HG03469 (cell line): Measurements from ENCODE around the gene BEAN1.

Experiments used
- ATAC-seq: cut with Tn5 transposase; IDR thresholded peaks from one replicate; pipeline ENCODE4 v1.9.1; 2021; ENCODE audit warnings: mild to moderate bottlenecking, moderate library complexity, moderate number of reproducible peaks; ENCODE audit not compliant: unreplicated experiment

BEAN1 gene

DNA sequence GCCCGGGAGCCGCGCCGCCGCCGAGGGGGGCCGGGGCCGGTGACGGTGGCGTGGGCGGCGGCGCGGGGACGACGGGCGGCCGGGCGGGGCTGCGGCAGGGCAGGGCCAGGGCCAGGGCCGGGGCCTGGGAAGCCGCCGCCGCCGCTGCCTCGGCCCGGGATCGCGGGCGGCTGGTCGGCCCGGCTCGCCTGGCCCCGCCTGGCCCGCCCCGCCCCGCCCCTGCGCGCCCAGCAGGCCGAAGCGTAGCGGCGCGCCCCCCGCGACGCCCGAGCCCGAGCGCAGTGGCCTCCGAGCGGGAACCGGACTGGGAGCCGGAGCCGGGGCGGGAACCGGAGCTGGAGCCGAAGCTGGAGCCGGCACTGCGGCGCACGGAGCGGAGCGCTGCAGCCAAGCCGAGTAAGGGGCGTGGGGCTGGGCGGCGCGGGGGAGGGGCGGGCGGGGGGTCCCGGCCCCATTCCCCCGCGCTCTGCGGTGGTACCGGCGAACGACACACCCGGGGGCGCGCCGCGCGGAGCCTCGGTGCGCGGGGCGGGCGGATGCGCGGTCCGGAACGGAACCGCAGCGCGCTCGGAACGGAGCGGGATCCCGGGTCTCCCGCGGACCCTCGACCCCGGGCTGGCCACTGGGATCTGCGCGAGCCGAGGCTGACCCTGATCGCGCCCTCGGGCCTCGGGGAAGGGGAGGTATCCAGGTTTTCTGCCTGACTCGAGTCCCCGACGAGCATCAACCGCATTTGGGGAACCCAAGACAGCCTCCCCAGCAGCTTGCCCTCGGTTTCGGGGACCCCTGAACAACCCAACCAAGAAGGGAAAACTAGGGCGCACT lies at the start of gene BEAN1:
BEAN1 (plus strand) TSS at position 260 of the 825 bp plus-strand sequence. CDS start 10,382 bp downstream, outside the sequence.
- ATAC-seq, result no peak

GRCh38 chr16:66377324-66377723 lies 49.8 kb upstream of the BEAN1 start:
- no peak for ATAC-seq

DNA sequence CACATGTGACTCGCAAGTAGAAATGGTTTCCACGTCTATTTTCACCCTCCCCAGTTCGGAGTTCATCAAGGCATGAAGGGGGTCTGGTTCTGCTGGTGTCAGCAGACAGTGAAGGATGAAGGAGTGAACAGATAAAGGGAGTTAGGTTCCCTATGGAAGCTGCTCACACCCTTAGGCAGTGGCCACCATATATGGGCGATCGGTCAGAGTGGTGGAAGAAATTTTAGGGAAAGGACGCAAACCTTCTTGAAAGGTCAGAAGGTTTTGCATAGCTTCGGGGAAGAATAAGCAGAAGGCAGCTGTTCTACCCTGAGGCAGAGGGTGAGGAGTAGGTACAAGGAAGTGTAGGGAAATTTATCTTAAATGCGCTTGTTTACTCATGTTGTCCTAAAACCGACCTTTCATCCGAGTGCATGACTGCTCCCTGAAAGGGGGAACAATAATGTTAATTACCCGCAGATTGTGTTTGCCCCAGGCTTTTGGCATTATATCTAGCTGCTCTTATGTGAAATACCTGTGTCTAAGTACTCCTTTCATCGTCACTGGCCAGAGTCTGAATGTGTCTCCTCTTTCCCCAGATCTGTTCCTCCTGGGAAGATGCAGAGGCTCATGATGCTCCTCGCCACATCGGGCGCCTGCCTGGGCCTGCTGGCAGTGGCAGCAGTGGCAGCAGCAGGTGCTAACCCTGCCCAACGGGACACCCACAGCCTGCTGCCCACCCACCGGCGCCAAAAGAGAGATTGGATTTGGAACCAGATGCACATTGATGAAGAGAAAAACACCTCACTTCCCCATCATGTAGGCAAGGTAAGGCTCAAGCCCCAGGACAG lies 48.1 kb upstream of the BEAN1 start:
- ATAC-seq, result no peak

DNA sequence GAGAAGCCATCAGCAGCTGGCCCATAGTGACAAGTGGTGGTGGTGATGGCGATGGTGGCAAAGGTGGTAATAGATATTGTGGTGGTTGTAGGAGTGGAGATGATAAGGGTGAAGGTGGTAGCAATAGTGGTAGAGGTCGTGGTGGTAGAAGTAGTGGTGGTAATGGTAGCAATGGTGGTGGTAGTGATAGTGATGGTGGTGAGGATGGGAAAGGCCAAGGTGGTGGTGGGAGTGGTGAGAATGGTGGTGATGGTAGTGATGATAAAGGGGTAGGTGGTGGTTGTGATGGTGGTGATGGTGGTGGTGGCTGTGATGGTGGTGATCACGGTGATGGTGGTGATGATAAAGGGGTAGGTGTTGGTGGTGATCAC lies 47.5 kb upstream of the BEAN1 start:
- no peak for ATAC-seq

DNA sequence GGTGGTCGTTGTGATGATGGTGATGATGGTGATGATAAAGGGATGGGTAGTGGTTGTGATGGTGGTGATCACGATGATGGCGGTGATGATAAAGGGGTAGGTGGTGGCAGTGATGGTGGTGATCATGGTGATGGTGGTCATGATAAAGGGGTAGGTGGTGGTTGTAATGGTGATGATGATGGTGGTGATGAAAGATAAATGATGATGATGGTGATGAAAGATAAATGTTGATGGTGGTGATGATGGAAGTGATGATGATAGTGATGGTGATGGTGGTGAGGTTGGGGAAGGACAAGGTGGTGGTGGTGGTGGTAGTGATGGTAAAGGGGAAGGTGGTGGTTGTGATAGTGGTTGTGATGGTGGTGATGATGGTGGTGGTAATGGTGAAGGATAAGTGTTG lies 46.7 kb upstream of the BEAN1 start:
- ATAC-seq, result no peak

- no peak for ATAC-seq
These were observed 45.4 kb upstream of the BEAN1 start for GRCh38 chr16:66381585-66382170.

GRCh38 chr16:66382171-66382965 lies 44.7 kb upstream of the BEAN1 start:
- ATAC-seq, result no peak

DNA sequence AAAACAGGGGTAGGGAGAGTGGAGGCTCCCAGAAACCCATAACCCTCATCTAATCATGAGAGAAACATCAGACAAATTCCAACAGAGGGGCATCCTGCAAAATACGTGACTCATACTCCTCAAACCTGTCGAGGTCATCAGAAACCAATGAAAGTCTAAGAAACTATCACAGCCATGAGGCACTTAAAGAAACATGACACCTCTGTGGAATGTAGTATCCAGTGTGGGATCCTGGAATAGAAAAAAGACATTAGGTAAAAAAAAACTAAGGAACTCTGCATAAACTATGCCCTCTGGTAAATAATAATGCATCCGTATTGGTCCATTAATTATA lies 44.2 kb upstream of the BEAN1 start:
- ATAC-seq, result no peak

GRCh38 chr16:66383551-66383950 lies 43.5 kb upstream of the BEAN1 start:
- no peak for ATAC-seq

- ATAC-seq, result no peak
These were observed 41.7 kb upstream of the BEAN1 start for GRCh38 chr16:66385415-66385814.

DNA sequence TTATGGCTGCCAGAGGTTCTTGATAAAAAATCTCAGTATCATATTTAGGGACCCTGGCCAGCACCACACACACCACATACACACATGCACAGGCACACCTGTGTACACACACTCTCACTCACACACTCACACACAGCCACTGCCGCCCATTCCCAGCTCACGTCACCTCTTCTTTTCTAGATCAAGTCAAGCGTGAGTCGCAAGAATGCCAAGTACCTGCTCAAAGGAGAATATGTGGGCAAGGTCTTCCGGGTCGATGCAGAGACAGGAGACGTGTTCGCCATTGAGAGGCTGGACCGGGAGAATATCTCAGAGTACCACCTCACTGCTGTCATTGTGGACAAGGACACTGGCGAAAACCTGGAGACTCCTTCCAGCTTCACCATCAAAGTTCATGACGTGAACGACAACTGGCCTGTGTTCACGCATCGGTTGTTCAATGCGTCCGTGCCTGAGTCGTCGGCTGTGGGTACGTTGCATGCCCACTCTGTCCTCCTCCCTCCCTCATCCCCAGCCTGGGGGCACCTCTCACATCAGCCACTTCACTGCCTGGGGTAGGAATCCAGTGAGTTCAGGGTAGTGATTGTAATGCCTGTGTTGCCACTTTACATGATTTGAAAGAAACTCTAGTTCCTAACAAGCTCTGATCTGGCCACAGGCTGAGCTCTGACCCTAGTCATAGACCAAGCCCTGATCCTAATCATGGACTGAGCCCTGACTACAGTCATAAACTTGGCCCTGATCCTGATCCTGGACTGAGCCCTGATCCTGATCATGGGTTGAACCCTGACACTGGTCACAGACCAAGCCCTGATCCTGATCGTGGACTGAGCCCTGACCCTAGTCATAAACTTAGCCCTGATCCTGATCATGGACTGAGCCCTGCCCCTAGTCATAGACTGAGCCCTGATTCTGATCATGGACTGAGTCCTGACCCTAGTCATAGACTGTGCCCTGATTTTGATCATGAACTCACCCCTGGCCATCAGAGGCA lies 40.2 kb upstream of the BEAN1 start:
- no peak for ATAC-seq

GRCh38 chr16:66387817-66388332 lies 39.2 kb upstream of the BEAN1 start:
- no peak for ATAC-seq

DNA sequence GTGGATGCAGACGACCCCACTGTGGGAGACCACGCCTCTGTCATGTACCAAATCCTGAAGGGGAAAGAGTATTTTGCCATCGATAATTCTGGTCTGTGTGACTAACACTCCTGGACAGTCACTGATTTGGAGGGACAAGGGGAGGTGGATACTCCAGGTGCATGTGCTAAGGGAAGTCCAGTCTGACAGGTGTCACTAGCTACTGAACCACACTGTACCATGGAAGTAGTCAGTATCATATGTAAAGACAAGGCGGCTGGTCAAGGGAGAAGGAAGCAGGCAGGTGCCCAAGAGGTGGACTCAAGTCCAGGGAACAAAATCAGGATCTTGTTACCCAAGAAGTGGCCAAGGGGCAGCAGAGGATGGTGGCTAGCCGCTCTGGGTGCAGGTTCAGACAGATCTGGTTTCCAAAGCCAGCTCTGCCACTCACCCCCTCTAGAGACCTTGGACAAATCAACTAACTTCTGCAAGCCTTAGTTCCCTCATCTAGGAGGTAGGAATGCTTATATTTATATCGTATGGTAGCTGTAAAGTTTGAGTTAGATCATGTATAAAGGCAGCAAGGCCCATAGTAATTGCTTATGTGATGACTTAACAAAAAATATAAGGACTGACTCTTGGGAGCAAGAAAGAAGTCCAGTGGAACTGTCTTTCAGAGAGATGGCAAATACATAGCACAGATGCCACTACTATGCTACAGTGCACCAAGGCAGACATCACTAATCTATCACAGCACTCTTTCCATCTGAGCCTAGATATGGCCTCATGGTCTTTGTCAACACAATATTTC lies 38.5 kb upstream of the BEAN1 start:
- no peak for ATAC-seq

DNA sequence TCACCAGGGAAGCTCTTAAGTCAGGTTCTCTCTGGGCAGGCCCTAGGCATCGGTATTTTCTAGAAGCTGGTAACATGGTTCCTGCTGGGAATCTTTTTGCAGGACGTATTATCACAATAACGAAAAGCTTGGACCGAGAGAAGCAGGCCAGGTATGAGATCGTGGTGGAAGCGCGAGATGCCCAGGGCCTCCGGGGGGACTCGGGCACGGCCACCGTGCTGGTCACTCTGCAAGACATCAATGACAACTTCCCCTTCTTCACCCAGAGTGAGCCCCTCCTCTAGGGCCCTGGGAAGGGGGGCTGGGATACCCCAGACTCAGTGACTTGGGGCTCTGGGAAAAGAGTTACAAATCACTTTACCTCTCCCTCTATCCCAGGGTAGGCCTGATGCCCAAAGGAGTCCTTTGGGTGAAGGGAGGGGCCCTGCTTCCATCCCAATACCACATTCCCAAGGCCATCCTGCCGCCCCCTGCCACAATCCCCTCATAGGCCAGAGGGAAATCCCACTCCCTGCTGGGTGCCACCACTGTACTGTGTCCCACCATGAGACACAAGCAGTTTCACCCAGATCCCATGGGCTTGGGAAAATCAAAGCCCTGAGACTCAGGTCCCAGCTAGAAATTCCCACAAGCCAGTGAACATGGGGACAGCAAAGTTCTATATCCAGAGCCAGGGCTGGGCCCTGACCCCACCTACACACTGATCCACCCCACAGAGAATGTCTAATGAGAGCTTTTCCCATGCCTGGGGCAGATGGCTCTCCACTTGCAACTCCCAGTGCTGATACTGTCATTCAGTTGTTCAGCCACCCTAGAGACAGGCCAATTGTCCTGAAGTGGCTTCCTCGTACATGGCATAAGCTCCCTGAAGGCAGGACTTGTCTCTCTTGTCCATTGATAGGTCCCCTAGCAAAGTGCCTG lies 37.6 kb upstream of the BEAN1 start:
- ATAC-seq, result no peak

DNA sequence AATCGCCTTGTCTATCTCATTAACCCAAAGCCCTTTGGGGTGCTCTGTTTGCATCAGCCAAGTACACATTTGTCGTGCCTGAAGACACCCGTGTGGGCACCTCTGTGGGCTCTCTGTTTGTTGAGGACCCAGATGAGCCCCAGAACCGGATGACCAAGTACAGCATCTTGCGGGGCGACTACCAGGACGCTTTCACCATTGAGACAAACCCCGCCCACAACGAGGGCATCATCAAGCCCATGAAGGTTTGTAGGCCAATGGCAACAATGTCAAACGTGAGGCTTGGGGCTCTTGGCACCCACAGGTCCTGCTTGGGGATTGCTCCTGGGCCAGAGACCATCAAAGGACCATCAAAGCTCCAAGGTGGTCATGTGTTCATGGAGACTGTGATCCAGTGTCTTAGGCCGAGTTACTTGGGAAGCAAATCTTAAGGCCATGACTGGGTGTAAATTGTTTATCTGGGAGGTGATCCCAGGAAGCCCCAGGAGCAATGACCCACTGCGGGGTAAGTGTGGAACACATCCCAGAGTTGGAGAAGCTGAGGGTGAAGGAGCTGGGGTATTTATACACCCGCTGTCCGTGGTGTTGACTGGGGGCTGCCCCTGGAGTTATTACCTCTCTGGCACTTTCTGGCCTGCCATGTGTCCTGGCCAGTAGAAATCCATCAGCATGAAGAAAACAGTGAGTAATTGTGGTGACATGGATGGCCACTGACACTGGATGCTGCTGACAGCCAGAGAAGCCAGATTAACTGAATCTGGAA lies 36.6 kb upstream of the BEAN1 start:
- no peak for ATAC-seq

- ATAC-seq, result no peak
These were observed 35.1 kb upstream of the BEAN1 start for GRCh38 chr16:66391726-66392670.
